HG03565 (cell line): ENCODE results near the gene TCP11X2.
"Not testable (repeated sequence)": the region's sequence is repeated elsewhere in the genome, so short reads cannot be mapped to it uniquely, and the experiment has no call there.

ENCODE experiments used
- ATAC-seq: cut with Tn5 transposase; IDR thresholded peaks from one replicate; pipeline ENCODE4 v1.9.1; 2021; ENCODE audit warnings: mild to moderate bottlenecking, moderate library complexity; ENCODE audit not compliant: unreplicated experiment

The TCP11X2 gene

GRCh38 chrX:102471762-102472220 lies at the start of gene TCP11X2:
TCP11X2 (minus strand) TSS chrX:102471812.
- not testable (repeated sequence) for ATAC-seq

DNA sequence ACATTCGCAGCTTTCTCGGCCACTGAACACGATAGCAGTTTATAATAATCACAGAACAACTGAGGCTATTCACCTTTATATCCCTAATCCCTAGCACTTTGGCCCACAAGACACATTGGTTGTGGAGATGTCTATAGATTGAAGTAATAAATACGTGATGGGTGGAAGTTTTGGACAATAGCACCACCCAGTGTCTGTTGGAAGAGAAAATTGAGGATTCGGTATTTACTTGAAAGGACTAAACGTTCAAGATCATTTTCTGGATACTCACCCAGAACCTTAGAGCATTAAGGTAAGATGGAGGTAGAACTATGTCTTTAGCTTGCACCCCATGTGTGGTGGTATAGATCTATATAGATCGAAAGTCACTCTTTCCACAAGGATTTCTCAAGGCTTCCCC lies 45.7 kb upstream of the TCP11X2 start:
- no peak for ATAC-seq

DNA sequence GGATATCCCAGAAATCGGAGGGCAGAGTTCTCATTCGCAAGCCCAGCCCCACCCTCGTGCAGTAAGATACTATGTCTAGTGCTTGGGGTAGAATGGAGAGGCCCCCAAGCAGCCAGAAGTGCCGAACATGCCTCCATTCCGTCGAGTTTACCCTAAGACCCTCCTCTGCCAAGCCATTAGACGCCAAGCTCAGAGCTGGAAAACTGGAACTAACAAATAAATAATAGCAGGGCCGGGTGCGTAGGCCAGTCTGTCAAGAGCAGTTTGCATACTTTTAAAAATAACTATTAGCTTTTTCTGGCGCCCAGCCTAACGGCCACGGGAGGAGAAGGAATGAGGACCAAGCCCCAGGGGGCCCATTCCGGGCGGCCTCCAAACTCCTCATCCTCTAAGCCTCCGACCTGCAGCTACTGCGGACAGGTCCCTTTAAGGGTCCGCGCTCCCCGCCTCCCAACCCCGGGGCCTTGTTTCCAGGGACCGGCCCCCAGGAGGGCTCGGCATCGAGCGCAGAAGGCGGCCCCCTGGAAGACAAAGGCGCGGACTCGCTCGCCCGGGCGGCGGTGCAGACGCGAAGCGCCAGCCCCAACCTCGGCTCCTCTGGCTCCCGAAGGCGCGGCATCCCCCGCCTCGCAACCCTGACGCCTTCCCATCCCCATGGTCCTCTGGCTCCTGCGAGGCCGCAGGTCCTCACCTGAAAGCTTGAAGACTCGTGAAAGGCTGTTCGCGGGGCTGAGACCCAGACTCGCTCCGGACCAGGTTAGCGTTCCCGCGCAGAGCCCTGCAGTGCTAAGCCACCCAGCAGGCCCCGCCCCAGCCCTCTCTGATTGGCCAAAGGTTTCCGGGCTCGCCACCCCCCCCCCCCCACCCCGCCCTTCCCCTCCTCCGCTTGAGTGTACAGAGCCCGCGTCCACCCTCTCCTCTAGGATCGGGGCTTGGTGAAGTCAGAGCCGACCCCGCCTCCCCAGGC lies 44.6 kb upstream of the TCP11X2 start, which contains the start of gene TMSB15A:
Gene TMSB15A (minus strand): TSS at position 765 of the 967 bp plus-strand sequence.
- ATAC-seq = no peak

- ATAC-seq = no peak
These were observed 42.9 kb upstream of the TCP11X2 start for GRCh38 chrX:102514536-102514935.

DNA sequence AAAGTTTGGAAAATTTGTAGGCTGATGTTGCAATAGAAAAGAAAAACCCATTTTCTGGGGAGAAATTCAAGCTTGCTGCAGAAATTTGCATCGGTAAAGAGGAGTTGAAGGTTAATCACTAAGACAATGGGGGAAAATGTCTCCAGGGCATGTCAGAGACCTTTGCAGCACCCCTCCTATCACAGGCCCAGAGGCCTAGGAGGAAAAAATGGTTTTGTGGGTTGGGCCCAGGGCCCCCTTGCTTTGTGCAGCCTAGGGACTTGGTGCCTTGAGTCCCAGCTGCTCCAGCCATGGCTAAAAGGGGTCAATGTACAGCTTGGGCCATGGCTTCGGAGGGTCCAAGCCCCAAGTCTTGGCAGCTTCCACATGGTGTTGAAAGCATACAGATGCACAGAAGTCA lies 27.1 kb upstream of the TCP11X2 start:
- ATAC-seq = no peak

DNA sequence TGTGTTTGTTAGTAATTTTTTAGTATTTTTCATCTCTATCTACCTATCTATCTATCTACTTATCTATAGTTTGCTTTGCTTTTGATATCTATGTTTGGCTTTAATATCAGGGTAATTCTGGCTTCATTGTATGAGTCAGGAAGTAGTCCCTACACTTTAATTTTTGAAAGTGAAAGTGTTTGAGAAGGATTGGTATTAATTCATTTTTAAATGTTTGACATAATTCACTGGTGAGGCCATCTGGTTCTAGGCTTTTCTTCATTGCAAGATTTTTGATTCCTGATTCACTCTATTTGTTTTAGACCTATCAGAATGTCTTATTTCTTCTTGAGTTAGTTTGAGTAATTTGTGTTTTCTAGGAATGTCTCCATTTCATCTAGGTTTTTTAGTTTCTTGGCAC lies 20.2 kb upstream of the TCP11X2 start:
- ATAC-seq = no peak

GRCh38 chrX:102478765-102479164 lies 7.2 kb upstream of the TCP11X2 start:
- not testable (repeated sequence) for ATAC-seq

GRCh38 chrX:102470215-102470614 lies 1.4 kb downstream of the TCP11X2 start:
- not testable (repeated sequence) for ATAC-seq

- ATAC-seq = not testable (repeated sequence)
These were observed 13.0 kb downstream of the TCP11X2 start for GRCh38 chrX:102458615-102459014.

DNA sequence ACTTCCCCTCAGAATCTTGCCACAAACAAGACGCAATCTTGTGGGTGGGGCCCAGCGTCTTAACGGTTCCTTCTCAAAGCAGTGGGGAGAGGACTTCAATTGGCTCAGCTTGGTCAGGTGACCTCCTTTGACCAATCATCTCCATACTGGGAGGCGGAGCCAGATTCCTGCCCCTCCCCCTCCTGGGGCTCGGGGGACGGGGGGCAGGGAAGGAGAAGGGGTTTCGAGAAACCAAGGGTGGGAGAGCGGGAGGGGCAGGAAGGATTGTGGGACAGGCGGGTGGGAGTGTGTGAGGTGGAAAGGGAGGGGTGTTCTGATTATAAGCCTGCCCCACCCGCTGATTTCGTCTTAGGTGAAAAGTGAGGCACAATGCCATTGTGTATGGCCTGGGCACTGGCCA lies 31.7 kb downstream of the TCP11X2 start, which contains the start of gene NXF2B:
Gene NXF2B (minus strand): TSS at position 101 of the 400 bp plus-strand sequence. CDS start 59,972 bp downstream, outside the sequence.
- not testable (repeated sequence) for ATAC-seq

GRCh38 chrX:102414493-102414892 lies 57.1 kb downstream of the TCP11X2 start:
- not testable (repeated sequence) for ATAC-seq
